ENCODE results near the gene VIPR1.

VIPR1 gene

GRCh38 chr3:42547401-42547945, 45.0 kb downstream of the VIPR1 start:
- TF ChIP-seq CTCF (tag by site-specific recombination; IDR thresholded peaks at IDR 0.05), result peak; percentile 60; the same call in 1 of the 2 replicates
- peak; percentile 66 for TF ChIP-seq ZNF600 (tag by site-specific recombination; IDR thresholded peaks at IDR 0.05)
- no peak for TF ChIP-seq SALL2 (tag by site-specific recombination; IDR thresholded peaks at IDR 0.05; ENCODE audit: borderline replicate concordance)
- no peak for TF ChIP-seq ZNF362 (tag by site-specific recombination; IDR thresholded peaks at IDR 0.05)
- peak; percentile 59 for TF ChIP-seq PRDM1 (tag by site-specific recombination; IDR thresholded peaks at IDR 0.05)
- TF ChIP-seq ZNF654 (tag by site-specific recombination; IDR thresholded peaks at IDR 0.05; ENCODE audit: low read depth), result peak; percentile 17; the same call in 1 of the 2 replicates
- TF ChIP-seq SP7 (tag by site-specific recombination; IDR thresholded peaks at IDR 0.05), result no peak
- Histone ChIP-seq H3K36me3 (ENCODE audit: control insufficient read depth in 2 of 2, insufficient read depth in 1 of 2, low read length in 2 of 2) (peaks cover 7 to 41% of the 10 kb centered on the region in 2 experiments; a peak in 2 of 3 replicates), H3K9me3 (ENCODE audit: control insufficient read depth, insufficient read depth, low read depth, low read length) (no peaks in the 10 kb centered on the region), H3K4me1 (ENCODE audit: control insufficient read depth, insufficient read depth, low read length) (no peaks in the 10 kb centered on the region), H3K27ac (ENCODE audit: extremely low read depth, low read depth, low read length) (no peak overlapping the region), H3K4me3 (ENCODE audit: low read depth, low read length) (no peak overlapping the region)
- CTCF ChIA-PET, result interaction anchor here (0.6 to 2.1 kb wide), 24 partner anchors 9 to 1704 kb away, joined by 3 to 13 read pairs (median 3); no protein-coding TSS in a partner anchor
- POLR2A ChIA-PET, result no interaction called here

- no peaks in the 10 kb centered on the region for H3K9me3 ChIP-seq (ENCODE audit: control insufficient read depth, insufficient read depth, low read depth, low read length)
- peaks cover 10 to 58% of the 10 kb centered on the region in 2 experiments for H3K36me3 ChIP-seq (ENCODE audit: control insufficient read depth in 2 of 2, insufficient read depth in 1 of 2, low read length in 2 of 2)
- H3K27ac ChIP-seq (ENCODE audit: extremely low read depth, low read depth, low read length), result no peak overlapping the region
- CTCF ChIA-PET, result interaction anchor here (0.6 to 1.7 kb wide), 6 partner anchors 11 to 496 kb away, joined by 3 to 6 read pairs (median 4); no protein-coding TSS in a partner anchor
- POLR2A ChIA-PET, result interaction anchor here (1.2 kb wide), 1 partner anchor 41 kb away, joined by 3 read pairs; the partner anchor contains the start of gene SS18L2
- no peak overlapping the region for H3K4me3 ChIP-seq (ENCODE audit: low read depth, low read length)
- no peaks in the 10 kb centered on the region for H3K4me1 ChIP-seq (ENCODE audit: control insufficient read depth, insufficient read depth, low read length)
- TF ChIP-seq ZNF549 (tag by site-specific recombination; IDR thresholded peaks at IDR 0.05), result no peak
- TF ChIP-seq ZNF792 (tag by site-specific recombination; IDR thresholded peaks at IDR 0.05), result no peak
- TF ChIP-seq PRDM6 (tag by site-specific recombination; IDR thresholded peaks at IDR 0.05), result no peak
- TF ChIP-seq SETDB1 (IDR thresholded peaks at IDR 0.05; ENCODE audit: insufficient read length, low read length), result no peak
- no peak for TF ChIP-seq ZNF302 (tag by site-specific recombination; IDR thresholded peaks at IDR 0.05; ENCODE audit: low read depth)
- no peak for TF ChIP-seq KLF7 (tag by site-specific recombination; IDR thresholded peaks at IDR 0.05; ENCODE audit: borderline replicate concordance)
- no peak for TF ChIP-seq ZNF175 (tag by site-specific recombination; IDR thresholded peaks at IDR 0.05)
- TF ChIP-seq KLF1 (tag by site-specific recombination; IDR thresholded peaks at IDR 0.05), result no peak
Observed at GRCh38 chr3:42549131-42549530, 46.7 kb downstream of the VIPR1 start.

- peaks cover 20 to 66% of the 10 kb centered on the region in 2 experiments for H3K36me3 ChIP-seq (ENCODE audit: control insufficient read depth in 2 of 2, insufficient read depth in 1 of 2, low read length in 2 of 2)
- ChIA-PET CTCF (interaction anchor here (0.5 to 1.7 kb wide), 2 partner anchors 302 to 321 kb away, joined by 3 to 6 read pairs; no protein-coding TSS in a partner anchor), POLR2A (interaction anchor here (1.2 kb wide), 1 partner anchor 40 kb away, joined by 3 read pairs; the partner anchor contains the start of gene SS18L2)
- TF ChIP-seq HOXD13 (CRISPR knock-in tag; IDR thresholded peaks at IDR 0.05; ENCODE audit: borderline replicate concordance) (no peak), ZNF23 (tag by site-specific recombination; IDR thresholded peaks at IDR 0.05; ENCODE audit: borderline replicate concordance) (no peak), ZNF391 (tag by site-specific recombination; IDR thresholded peaks at IDR 0.05; ENCODE audit: borderline replicate concordance, low read depth) (no peak), ZNF488 (tag by site-specific recombination; IDR thresholded peaks at IDR 0.05) (no peak), ZNF214 (tag by site-specific recombination; IDR thresholded peaks at IDR 0.05; ENCODE audit: borderline replicate concordance) (no peak), ZBTB8A (tag by site-specific recombination; IDR thresholded peaks at IDR 0.05) (no peak), KLF9 (tag by site-specific recombination; IDR thresholded peaks at IDR 0.05; ENCODE audit: low read depth) (no peak), ZNF184 (tag by site-specific recombination; IDR thresholded peaks at IDR 0.05) (no peak), ZNF830 (tag by site-specific recombination; IDR thresholded peaks at IDR 0.05; ENCODE audit: low read depth) (no peak), ZNF747 (tag by site-specific recombination; IDR thresholded peaks at IDR 0.05) (no peak), ZNF350 (tag by site-specific recombination; IDR thresholded peaks at IDR 0.05) (no peak)
- no peak overlapping the region for H3K27ac ChIP-seq (ENCODE audit: extremely low read depth, low read depth, low read length)
- no peaks in the 10 kb centered on the region for H3K9me3 ChIP-seq (ENCODE audit: control insufficient read depth, insufficient read depth, low read depth, low read length)
- H3K4me3 ChIP-seq (ENCODE audit: low read depth, low read length), result no peak overlapping the region
- no peaks in the 10 kb centered on the region for H3K4me1 ChIP-seq (ENCODE audit: control insufficient read depth, insufficient read depth, low read length)
Observed at GRCh38 chr3:42550250-42550649, 47.8 kb downstream of the VIPR1 start.
